GM19238 (cell line): ENCODE results near the gene UQCRH.
A peak's percentile ranks its signal among the peaks of the same experiment; 100 is the strongest.
"Not testable (repeated sequence)": the region's sequence is repeated elsewhere in the genome, so short reads cannot be mapped to it uniquely, and the experiment has no call there.

ENCODE experiments used
- DNase-seq: peaks from one replicate; pipeline ENCODE4 v3.0.0; 2011; ENCODE audit warnings: low spot score; ENCODE audit not compliant: insufficient read length

UQCRH gene

GRCh38 chr1:46333300-46334029 is 30.0 kb downstream of the UQCRH start:
- no peak for DNase-seq

GRCh38 chr1:46334030-46334384 is 30.5 kb downstream of the UQCRH start:
- no peak for DNase-seq

GRCh38 chr1:46335081-46335480 is 31.6 kb downstream of the UQCRH start:
- no peak for DNase-seq

- not testable (repeated sequence) for DNase-seq
Measured at GRCh38 chr1:46337409-46337808, 33.9 kb downstream of the UQCRH start.

DNA sequence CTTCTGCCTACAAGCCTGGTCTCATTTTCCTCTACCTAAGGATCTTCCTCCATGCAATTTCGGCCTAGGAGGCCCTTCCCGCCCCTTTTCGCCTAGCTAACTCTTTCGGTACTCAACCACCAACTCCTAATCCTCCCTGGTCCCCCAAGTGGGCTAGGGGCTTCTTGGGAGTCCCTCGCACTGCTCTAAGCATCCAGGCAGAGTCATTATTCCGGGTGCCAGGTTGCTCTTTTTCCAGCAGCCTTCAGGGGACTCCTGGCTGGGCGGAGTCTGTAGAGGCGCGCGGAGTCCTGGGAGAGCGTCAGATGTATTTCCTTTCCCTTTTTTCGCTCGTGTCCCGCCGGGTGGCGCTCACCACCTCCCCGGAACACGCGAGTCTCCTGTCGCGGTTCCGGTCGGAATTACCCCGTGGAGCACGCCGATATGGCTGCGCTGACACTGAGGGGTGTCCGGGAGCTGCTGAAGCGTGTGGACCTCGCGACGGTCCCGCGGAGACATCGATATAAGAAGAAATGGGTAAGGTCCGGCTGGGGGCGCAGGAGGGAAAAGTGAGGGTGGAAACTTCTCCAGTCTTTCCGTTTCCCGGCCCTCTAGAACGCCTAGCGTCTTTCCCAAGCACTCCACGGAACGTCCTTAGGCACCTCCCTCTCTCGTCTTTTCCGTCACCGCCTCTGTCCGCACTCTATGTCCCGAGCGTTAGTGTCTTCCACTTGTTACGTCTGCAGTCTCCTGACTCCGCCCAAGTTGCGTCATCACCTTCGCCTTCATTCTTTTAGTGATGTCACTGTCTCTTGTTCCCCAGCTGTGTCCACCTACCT is 37.1 kb downstream of the UQCRH start, which contains the start of gene NSUN4:
NSUN4 (plus strand) TSS at position 404 of the 818 bp plus-strand sequence; CDS start at position 424, 20 bp downstream.
- DNase-seq = peak; percentile 76

DNA sequence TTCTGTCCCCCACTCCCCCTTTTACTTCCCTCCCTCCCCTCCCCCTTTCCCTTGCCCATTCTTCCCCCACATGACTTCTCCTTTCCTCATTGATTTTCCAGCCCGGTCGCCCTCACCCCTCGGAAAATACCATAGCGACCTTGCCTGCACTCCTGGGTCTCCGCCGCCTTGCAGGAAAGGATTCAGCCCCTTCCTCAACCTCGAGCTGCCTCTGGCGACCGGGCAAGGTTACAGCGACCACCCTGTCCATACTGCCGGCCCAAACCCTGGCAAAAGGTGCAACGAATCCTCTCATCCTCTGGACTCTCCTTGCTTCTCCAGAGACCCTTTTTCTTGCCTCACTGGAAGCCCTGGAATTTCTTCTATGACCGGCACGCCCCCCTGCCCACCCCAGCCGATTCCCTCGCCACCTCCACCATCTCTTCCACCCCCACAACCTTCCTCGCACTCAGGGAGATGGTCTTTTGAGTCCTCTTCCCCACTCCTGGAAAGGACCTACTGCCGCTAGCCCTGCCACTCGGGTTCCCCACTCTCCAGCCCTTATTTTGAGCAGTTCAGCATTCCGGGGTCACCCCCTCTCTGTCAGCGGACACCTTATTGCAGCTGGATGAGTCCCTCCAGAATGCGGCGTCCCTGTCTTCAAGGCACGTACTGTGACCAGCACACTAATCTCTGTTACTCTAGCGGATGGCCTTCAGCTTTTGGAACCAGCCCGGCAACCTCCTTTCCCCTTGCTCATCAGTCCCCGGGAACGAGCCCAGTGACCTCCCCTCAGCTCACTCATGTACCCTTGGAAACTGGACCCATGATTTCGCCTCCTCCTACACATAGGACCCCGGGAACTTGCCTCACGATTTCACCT is 38.0 kb downstream of the UQCRH start:
- no peak for DNase-seq

DNA sequence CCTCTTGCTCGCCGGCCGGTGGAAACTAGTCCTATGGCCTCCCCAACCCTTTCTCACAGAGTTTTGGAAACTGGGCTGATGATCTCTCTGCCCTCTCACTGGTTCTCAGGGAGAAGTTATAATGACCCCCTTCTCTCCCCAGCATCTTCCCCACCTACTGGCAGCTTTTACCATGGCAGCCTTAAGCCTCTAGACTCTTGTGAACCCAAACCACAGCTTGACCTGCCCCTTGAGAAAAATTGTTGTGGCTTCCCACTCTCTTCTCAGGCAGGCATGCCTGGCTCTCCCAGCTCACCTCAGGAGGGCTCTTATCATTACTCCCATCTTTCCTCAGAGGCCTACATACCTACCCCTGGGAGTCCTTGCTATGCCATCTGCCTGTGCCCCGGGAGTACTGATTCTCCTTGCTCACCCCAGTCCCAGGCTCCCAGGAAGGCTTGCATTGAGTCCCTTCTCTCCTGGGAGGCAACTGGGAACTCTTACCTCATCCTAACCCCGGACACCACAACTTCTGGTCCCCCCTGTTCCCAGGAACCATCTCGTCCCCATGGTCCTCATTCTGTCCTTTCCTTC is 38.7 kb downstream of the UQCRH start:
- DNase-seq = peak; percentile 37

GRCh38 chr1:46342677-46343350 is 39.3 kb downstream of the UQCRH start:
- no peak for DNase-seq

DNA sequence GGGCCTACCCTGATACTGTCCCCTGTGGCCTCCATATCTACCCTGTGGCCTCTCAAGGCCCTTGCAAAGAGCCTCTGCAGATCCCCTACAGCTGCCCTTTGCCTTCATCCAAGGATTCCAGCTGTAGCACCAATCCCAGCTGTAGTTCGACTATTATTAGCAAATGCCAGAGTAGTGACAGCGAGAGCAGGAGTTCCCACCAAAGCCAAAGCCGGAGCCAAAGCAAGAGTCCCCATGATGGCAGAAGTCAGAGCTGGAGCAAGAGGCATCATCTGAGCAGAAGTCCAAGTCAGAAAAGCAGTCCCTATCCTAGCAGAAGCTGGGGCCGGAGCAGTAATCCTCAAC is 39.8 kb downstream of the UQCRH start:
- DNase-seq = no peak

GRCh38 chr1:46343705-46344104 is 40.2 kb downstream of the UQCRH start:
- no peak for DNase-seq

DNA sequence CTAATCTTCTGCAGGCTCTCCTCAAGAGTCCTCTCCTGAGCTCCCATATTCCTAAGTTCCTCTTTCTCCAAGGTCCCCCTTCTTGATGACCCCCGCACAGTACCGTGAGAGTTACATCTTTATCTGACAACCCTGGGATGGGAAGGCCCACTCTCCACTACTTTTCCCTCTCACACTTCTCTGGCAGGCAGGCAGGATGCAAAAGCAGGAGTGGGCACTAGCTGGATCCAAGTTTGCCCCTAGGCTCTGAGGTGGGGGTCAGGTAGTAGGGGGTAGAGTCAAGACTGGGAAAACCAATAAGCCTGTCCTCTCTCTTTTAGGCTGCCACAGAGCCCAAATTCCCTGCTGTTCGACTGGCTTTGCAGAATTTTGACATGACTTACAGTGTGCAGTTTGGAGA is 41.0 kb downstream of the UQCRH start:
- no peak for DNase-seq

DNA sequence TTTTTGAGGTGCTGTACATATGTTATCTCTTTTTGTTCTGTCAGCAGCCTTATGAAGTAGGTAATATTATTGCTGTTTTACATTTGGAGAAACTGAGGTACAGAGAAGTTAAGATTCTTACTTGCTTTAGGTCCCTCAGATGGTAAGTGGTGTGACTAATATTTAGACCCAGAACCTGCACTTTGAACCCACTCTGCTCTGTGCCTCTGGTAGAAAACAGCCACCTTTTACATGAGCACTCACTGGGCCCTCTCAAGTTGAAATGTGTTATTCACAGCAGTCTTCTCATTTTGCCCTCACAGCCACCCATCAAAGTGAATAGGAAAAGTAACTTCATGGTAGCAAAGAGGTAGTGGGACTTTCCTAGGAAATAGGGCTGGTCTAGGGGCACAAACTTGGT is 41.8 kb downstream of the UQCRH start:
- DNase-seq = no peak

DNA sequence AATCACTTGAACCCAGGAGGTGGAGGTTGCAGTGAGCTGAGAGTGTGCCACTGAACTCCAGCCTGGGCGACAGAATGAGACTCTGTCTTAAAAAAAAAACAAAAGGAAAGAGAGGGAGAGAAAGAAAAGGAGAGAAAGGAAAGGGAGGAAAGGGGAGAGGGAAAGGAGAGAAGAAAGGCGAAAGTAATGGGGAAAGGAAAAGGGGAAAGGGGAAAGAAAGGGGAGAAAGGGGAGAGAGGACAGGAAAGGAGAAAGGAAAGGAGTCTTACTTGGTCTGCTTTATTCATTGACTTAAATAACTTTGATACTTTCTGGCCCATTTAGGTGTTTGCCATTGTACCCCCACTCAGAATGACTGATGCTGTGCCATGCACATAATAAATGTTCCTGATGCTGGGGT is 48.9 kb downstream of the UQCRH start:
- no peak for DNase-seq

GRCh38 chr1:46355920-46356319 is 52.4 kb downstream of the UQCRH start:
- not testable (repeated sequence) for DNase-seq

DNA sequence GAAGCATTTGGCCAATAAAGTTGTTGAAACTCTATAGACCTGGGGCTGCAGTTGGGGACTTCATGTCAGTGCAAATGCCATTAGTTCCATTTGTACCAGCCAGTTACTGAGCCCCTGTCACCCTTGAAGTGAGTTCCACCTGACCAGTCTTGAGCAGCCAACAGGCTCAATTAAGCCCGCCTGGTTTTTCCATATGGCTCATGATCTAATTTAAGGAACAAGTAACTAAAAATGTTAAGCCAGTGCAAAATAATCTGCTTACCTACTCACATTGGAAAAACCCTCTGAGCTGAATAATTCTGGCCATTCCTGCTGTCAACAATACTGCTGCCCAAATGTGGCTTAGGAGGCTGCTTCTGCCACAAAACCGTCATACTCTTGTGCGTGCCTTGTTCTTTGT is 58.7 kb downstream of the UQCRH start:
- DNase-seq = no peak

GRCh38 chr1:46363121-46363520 is 59.6 kb downstream of the UQCRH start:
- DNase-seq = no peak

- DNase-seq = no peak
Measured at GRCh38 chr1:46364612-46365011, 61.1 kb downstream of the UQCRH start.

DNA sequence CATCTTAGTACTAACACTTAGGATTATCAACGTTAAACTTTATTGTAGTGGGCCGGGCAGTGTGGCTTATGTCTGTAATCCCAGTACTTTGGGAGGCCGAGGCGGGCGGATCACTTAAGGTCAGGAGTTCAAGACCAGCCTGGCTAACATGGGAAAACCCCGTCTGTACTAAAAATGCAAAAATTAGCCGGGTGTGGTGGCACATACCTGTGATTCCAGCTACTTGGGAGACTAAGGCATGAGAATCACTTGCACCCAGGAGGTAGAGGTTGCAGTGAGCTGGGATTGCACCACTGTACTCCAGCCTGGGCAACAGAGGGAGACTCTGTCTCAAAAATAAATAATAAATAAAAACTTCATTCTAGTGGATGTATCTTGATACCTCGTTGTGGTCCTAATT is 62.3 kb downstream of the UQCRH start:
- DNase-seq = not testable (repeated sequence)
